ENCODE results near the gene OAS1.
"Not testable (repeated sequence)": the region's sequence is repeated elsewhere in the genome, so short reads cannot be mapped to it uniquely, and the experiment has no call there.

The OAS1 gene

DNA sequence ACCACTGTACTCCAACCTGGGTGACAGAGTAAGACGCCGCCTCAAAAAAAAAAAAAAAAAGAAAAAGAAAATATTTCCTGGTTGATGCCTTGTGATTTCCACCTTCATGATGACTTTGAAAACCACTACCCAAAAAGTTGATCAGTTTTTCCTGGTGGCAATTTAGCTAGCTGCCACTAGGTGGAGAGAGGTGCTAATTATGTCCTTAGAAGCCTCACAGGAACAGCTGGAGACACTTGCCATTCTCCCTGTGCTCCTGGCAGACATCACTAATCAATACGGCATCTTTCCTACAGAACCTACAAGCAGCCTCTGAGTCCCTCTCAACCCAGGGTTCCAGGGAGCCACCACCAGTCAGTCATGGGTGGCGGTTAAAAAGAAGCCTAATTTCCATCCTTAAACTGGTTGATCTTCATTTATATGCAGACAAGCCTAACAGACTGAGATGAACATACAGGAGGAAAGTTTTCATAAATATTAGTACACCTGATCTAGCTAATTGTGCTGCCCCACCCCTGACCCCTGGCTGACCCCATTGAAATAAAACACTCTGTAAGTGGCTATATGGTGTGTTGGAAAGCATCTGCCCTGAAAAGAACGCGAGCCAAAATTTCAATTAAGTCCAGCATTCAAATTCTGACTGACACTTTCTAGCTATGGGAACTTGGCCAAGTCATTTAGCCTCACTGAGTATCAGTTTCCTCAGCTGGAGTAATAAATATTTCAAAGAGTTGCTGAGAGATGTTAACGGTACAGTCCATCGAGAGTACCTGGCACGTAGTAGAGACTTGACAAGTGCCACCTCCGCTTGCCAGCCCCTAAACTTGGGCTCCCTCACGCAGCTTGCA, 6.2 kb upstream of the OAS1 start:
- in situ Hi-C loops (cut with MboI; ENCODE audit: low sequenced_read_pairs) = no loop called here

DNA sequence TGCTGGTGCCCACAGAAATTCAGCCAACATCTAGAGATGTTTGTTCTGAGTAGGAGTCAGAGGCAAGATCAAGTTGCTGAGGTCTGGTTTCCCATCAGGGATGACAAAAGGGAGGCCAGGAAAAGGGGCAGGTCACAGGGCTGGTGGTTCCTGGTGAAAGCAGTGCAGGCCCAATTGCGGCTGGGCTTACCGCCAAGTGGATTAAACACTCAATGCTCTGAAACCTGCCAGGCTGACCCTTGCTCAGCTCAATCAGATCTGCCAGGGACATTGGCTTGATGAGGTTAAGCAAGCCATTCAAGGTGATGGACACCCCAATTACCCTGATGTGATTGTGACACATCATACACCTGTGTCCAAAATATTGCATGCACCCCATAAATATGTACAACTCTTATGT, 5.5 kb upstream of the OAS1 start:
- in situ Hi-C loops (cut with MboI; ENCODE audit: low sequenced_read_pairs) = no loop called here

DNA sequence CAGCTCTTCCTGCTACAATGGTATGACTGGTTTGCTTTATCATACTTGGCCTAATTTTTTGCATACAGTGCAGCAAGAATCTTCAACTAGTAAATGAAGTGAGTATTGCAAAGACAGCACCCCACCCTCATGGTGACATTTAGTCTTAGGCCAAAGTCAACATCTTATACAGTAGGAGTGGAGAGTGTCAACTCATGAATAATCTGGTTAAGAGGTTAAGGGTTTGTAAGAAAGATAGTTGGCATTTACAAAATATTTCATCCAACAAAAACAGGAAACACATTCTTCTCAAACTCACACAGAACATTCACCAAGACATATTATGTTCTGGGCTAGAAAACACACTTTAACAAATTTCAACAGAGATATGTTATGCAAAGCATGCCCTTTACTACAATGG, 2.2 kb upstream of the OAS1 start:
- in situ Hi-C loops (cut with MboI; ENCODE audit: low sequenced_read_pairs) = no loop called here

DNA sequence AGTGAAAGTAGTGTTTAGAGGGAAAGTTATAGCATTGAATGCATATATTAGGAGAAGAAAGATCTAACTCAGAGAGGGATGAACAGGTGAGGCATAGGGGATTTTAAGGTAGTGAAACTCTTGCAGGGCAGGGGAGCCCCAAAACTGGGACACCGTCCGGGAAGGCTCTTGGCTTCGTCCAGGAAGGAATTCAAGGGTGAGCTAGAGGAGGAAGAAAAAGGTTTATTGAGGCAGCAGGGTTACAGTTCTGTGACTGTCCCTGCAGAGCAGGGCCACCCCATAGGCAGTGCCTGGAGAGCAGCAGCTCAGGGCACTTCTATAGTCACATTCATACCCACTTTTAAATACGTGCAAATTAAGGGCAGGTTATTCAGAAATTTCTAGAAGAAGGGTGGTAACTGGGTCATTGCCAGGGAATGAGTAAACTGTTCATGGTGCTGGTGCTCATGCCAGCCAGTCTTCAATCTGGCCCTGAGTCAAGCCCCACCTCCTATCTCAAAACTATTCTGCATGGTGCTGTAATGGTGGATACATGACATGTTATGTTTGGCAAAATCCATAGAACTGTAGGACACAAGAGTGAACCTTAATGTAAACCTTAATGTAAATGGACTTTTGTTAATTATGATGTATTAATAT, 1.2 kb upstream of the OAS1 start:
- in situ Hi-C loops (cut with MboI; ENCODE audit: low sequenced_read_pairs) = no loop called here

DNA sequence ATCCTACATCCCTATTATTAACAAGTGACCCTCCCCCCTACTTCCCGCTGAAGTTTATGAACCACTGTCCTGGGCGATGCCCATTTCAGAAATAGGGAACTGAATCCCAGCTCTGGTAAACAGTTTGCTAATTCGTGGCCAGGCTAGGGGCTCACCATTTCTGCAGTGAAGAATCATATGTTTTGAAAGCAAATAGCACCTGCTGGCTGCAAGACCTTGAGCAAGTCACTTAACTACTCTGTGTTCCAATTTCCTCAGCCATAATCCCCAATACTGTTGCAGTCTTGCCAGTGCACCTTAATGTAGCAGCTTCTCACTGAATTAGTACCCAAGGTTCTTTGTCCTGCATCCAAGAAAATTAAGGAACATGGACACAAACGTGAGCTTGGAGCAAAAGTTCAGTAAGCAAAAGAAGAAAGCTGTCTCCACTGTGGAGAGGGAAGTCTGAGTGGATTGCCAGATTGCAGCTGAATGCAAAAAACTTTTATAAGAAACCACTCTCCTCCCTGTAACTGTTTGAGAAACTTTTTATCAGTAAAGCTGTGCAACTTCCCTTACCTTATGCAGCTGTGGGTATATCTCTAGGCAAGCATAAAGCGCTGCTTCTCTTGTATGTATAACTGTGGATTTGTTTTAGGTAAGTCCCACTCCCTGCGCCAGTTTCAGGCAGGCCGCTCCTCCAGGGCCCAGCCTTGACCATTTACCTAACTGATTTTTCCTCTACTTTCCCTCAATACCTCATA, 824 bp downstream of the OAS1 start:
- in situ Hi-C loops (cut with MboI; ENCODE audit: low sequenced_read_pairs) = no loop called here

DNA sequence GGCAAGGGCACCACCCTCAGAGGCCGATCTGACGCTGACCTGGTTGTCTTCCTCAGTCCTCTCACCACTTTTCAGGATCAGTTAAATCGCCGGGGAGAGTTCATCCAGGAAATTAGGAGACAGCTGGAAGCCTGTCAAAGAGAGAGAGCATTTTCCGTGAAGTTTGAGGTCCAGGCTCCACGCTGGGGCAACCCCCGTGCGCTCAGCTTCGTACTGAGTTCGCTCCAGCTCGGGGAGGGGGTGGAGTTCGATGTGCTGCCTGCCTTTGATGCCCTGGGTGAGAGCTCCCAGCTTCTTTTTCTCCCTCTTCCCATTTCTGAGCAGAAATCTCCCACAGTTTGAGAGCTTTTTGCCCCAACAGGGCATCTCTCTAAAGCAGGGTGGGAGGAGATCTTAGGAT, 1.8 kb downstream of the OAS1 start:
- in situ Hi-C loops (cut with MboI; ENCODE audit: low sequenced_read_pairs) = no loop called here

DNA sequence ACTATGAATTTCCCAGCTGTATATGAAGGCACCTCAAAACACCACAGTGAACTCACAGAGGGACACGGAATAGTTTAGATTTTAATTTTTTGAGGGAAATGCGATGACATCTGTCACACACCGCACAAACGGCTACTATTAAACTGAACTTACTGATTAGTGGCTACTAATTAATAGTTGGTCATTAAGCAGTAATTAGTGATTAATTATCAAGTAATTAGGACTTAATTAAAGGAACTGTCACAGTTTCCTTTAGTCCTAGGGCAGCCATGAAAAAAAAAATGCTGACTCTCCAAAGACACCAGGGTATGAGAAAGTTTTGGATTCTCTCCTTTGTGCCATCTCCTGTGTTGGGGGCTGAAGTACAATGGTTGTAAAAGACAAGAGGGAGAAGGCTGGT, 2.9 kb downstream of the OAS1 start:
- in situ Hi-C loops (cut with MboI; ENCODE audit: low sequenced_read_pairs) = no loop called here

DNA sequence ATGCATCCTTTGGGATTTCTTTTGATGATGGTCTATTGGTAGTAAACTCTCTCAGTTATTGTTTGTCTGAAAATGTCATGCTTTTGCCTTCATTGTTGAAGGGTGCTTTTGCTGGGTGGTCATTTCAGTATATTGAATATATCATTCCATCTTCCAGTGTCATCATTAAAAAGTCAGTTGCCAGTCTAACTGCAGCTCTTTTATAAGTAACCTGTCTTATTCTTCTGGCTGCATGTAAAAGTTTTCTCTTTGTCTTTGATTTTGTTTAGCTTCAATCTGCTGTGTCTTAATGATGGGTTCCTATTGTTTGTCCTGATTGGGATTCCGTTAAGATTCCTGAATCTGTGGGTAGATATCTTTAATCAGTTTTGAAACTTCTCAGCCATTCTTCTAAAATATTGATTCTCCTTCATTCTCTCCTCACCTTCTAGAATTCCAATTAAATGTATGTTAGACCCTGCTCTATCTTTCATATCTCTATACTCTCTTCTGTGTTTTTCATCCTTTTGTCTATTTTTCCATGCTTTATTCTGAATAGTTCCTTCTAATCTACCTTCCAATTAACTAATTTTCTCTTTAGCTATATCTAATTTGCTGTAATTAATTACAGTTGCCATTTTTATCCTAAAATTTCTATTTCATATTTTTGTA, 6.4 kb downstream of the OAS1 start:
- in situ Hi-C loops (cut with MboI; ENCODE audit: low sequenced_read_pairs) = no loop called here

DNA sequence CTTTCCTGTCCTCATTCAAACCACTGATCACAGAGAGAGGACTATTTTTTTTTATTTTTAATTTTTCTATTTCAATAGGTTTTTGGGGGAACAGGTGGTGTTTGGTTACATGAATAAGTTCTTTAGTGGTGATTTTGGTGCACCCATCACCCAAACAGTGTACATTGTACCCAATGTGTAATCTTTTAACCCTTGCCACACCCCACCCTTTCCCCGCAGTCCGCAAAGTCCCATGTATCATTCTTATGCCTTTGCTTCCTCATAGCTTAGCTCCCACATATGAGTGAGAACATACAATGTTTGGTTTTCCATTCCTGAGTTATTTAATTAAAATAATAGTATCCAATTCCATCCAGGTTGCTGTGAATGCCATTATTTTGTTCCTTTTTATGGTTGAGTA, 7.1 kb downstream of the OAS1 start:
- in situ Hi-C loops (cut with MboI; ENCODE audit: low sequenced_read_pairs) = not testable (repeated sequence)

DNA sequence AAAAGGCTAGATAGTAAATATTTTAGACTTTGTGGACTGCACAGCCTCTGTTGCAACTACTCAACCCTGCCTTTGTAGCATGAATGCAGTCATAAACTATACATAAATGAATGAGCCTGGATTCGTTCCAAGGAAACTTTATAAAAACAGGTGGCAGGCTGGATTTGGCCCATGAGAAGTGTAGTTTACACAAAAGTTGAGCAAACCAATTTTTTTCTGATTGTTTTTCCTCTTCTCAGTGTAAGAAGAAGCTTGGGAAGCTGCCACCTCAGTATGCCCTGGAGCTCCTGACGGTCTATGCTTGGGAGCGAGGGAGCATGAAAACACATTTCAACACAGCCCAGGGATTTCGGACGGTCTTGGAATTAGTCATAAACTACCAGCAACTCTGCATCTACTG, 9.5 kb downstream of the OAS1 start:
- in situ Hi-C loops (cut with MboI; ENCODE audit: low sequenced_read_pairs) = no loop called here

DNA sequence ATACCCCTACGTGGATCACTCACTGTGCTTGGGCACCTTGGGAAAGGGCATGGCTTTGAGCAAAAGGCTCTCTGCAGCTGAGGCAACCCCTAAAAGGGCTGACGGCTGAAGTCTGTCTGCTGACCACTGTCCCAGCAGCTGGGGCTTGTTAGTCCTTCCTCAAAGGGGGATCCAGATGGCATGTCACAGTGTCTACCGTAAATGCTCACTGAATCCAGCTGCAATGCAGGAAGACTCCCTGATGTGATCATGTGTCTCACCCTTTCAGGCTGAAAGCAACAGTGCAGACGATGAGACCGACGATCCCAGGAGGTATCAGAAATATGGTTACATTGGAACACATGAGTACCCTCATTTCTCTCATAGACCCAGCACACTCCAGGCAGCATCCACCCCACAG, 12.4 kb downstream of the OAS1 start:
- in situ Hi-C loops (cut with MboI; ENCODE audit: low sequenced_read_pairs) = no loop called here

DNA sequence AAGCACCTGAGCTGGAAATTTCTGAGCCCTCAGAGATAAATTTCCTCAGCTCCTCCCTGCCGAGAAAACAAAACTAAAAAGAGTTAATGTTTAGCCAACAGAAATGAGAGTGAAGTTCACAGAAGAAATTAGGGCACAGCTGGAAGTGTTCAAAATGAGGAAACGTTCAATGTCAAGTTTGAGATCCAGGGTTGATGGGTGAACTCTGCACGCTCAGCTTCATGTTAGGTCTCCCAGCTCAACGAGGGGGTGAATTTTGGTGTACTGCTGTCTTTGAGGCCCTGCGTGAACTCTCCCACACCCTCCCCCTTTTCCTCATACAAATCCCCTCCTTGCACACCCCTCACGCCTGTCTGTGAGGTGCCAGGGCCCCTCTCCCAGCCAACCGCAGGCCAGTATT, 18.2 kb downstream of the OAS1 start:
- in situ Hi-C loops (cut with MboI; ENCODE audit: low sequenced_read_pairs) = no loop called here

DNA sequence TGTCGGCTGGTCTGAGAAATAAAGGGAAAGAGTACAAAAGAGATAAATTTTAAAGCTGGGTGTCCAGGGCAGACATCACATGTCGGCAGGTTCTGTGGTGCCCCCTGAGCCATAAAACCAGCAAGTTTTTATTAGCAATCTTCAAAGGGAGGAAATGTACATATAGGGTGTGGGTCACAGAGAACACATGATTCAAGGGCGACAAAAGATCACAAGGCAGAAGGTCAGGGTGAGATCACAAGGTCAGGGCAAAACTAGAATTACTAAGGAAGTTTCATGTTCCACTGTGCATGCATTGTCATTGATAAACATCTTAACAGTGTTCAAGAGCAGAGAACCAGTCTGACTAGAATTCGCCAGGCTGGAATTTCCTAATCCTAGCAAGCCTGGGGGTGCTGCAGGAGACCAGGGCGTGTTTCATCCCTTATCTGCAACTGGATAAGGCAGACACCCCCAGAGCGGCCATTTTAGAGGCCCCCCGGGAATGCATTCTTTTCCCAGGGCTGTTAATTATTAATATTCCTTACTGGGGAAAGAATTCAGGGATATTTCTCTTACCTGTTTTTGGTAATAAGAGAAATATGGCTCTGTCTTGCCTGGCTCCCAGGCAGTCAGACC, 19.8 kb downstream of the OAS1 start:
- in situ Hi-C loops (cut with MboI; ENCODE audit: low sequenced_read_pairs) = not testable (repeated sequence)

DNA sequence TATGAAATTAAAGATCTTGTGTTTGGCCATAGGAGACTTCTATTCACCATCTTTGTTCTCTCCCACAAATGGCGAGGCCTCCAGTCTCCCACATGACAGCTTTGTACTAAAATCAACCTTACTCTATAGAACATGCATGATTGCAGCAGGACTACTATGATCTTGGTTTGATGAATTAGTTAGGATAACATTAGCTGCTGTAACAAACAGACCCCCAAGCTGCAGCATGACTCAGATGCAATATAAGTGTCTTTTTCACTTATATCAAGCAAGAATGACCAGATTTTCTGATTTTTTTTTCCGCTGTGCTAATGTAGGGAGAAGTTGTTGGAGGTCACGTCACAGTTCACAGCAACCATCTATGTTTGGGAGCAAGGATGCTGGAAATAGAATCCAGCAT, 20.7 kb downstream of the OAS1 start:
- in situ Hi-C loops (cut with MboI; ENCODE audit: low sequenced_read_pairs) = no loop called here

DNA sequence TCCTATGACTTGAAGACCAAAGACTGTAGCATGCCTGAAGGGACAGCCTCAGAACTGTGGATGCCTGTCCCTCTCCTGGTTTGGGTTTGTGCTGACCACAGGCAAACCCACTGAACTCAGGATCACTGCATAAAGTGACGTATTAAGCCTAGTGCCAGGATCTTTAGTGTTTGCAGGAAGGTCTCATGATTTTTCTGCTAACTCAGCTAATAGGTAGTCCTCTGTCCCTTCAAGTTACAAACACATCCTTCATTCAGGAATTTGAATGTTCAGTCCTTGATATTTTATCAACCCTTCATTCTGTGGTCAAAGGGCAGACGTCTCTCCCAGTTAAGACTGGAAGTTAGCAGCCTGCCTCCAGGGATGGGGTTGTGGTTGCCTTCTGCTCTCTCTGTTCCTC, 21.2 kb downstream of the OAS1 start:
- in situ Hi-C loops (cut with MboI; ENCODE audit: low sequenced_read_pairs) = no loop called here

DNA sequence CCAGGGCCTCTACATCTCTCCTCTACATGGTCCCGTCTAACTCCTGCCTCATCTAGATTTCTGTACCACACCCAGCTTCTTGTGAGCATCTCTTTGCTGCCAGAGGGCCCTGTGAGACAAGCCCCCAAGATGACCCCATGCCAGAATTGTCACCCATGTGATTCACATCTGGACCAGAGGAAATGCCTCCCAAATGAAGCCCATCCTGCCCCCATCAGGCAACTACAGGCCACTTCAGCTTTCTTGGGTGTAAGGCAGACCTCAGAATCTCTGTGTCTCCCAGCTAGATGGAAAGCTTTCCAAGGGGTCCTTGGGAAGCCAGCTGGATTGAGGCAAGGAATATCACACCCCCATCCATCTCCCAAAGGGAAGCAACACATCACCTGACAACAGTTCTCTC, 22.2 kb downstream of the OAS1 start:
- in situ Hi-C loops (cut with MboI; ENCODE audit: low sequenced_read_pairs) = no loop called here

DNA sequence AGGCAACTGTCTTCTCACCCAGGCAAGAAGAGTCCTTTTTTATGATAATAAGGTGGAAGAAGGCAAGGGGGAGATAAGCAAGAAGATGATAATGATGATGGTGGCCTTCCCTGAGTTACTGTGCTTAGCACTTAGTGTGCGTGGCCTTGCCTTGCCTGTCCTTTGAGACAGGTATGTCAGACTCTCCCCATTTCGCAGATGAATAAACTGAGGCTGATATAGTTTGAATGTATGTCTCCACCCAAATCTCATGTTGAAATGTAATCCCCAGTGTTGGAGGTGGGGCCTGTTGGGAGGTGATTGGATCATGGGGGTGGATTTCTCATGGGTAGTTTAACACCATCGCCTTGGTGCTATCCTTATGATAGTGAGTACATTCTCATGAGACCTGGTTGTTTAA, 23.0 kb downstream of the OAS1 start:
- in situ Hi-C loops (cut with MboI; ENCODE audit: low sequenced_read_pairs) = no loop called here

DNA sequence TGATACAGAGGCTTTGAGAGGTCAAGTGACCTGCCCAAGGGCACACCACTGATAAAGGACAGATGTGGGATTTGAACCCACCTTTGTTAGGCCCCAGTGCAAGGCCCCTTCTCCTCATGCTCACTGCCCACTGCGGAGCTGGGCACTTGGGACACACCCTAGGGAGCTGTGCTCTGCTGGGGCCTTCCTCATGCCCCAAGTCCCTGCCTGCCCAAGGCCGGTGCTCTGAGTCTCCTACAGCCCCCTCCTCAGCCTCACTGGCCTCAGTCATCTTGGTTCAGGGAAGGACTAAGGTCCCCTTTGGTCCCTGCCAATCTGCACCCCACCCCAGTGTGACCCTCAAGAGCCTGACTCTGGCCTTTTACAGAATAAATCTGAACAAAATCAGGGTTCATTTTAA, 23.6 kb downstream of the OAS1 start:
- in situ Hi-C loops (cut with MboI; ENCODE audit: low sequenced_read_pairs) = no loop called here

DNA sequence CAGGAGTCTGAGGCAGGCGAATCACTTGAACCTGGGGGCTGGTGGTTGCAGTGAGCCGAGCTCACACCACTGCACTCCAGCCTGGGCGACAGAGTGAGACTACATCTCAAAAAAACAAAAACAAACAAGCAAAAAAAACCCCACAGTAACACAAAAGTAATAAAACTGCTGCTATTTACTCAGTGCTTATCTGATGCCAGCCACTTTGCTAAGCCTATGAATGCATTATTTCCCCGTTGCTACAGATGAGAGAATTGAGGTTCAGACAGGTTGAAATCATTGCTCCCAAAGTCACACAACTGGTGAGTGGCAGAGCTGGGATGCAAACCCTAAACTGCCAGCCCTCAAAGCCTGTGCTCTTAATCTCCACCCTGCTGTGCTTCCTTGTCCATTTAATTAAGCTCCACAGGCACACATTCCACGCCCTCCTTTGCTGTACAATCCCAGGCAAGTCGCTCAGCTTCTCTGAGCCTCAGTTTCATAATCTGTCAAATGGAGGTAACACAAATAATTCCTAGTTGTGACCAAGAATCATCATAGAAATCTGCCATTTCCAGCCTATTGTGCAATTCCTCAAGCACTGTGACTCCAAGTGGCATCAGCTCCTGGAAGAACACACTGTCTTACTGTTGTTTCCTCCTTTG, 25.8 kb downstream of the OAS1 start:
- in situ Hi-C loops (cut with MboI; ENCODE audit: low sequenced_read_pairs) = no loop called here

DNA sequence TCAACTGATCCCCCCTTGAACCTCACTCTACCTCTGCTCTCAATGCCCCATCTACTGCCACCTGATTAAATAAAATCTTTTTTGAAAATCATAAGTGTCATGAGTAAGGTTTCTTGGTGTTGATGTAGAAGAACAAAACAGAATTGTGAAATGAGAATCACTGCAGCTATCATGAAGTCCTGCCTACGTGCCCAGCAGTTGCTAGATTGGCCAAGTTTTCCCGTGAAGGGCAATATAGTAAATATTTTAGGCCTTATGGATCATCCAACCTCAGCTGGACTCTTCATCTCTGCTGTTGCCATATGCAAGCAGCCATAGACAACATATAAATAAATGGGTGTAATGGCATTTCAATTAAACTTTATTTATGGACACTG, 26.4 kb downstream of the OAS1 start:
- in situ Hi-C loops (cut with MboI; ENCODE audit: low sequenced_read_pairs) = no loop called here

DNA sequence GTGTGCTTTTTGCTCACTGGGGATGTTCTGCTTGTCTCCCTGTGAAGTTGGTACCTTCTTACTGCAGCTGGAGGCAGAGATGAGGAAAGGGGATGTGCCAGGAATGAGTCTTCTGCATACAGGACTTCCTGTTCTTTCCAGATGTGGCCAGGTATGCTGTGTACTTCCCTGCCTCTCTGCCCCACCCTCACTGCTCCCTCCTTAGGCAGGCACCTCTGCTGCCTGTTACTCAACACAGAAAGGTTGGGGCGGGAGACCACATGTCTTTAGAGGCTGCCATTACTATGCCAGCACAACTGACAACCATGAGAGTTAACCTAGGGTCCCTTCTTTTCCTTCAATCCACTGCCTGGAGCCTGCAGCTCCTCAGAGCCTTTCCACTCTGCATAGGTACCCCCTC, 29.5 kb downstream of the OAS1 start:
- in situ Hi-C loops (cut with MboI; ENCODE audit: low sequenced_read_pairs) = no loop called here

All from HL-60/S4 treated with phorbol 12-myristate 13-acetate at 8.2 ng/mL for 4 days and 3 days (cell line).